GM21367 (cell line): Measurements from ENCODE around the gene OR13C5.

Experiments used
- ATAC-seq: cut with Tn5 transposase; IDR thresholded peaks from one replicate; pipeline ENCODE4 v1.9.1; 2021; ENCODE audit not compliant: unreplicated experiment

Gene OR13C5

DNA sequence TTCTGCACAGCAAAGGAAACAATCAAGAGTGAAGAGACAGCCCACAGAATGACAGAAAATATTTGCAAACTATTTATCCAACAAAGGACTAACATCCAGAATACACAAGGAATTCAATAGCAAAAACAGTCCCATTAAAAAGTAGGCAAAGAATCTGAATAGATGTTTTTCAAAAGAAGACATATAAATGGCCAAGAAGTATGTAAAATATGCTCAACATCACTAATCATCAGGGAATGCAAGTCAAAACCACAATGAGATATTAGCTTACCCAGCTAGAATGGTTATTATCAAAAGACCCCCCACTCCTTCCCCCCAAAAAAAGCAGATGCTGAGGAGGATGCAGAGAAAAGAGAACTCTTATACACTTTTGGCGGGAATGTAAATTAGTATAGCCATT lies 43.7 kb downstream of the OR13C5 start:
- no peak for ATAC-seq

DNA sequence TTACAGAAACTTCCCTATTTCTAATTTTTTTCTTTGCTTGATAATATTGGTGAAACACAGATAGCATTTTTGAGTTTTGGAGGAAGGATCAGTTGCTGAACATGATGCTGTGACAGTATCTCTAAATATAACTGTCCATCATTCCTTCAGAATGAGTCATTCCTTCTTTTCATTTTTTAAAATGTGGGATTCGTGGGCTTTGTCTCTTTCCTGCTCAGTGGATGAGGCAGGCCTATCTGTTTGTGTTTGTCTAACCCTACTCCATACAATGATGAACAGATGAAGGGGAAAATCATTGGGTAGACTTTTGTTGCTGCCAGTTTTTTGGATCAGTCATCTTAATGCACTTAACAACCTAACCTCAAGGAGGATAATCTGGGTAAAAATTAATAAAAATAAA lies 46.0 kb downstream of the OR13C5 start:
- ATAC-seq, result no peak
